Activated B cell treated with CpG ODN at 0.5 μM for 24 hours (primary cell): Measurements from ENCODE around the gene ULBP1. TPM values are rescaled to one million over a fixed set of nuclear protein-coding genes. Genes with fewer than 3 reads are reported as not detected.
"Not testable (repeated sequence)": the region's sequence is repeated elsewhere in the genome, so short reads cannot be mapped to it uniquely, and the experiment has no call there.

Experiments used
- ATAC-seq: fragments of 200-7000 bp; cut with Tn5 transposase; one replicate; pipeline ENCODE4 v1.10.0; 2021; ENCODE audit warnings: low read depth, mild to moderate bottlenecking, moderate library complexity
- CTCF ChIA-PET: fragments of 350-600 bp; sonication (Branson Sonifier 250); formaldehyde crosslinking; loops from one replicate; lab custom pipeline; 2021; ENCODE audit warnings: antibody characterized with exemption; lab: Charles Lee
- POLR2A ChIA-PET: fragments of 350-600 bp; sonication (Branson Sonifier 250); formaldehyde crosslinking; loops from one replicate; lab custom pipeline; 2021; ENCODE audit warnings: antibody characterized with exemption; lab: Charles Lee
- DNase-seq: peaks from one replicate; pipeline ENCODE4 v3.0.0; 2022
- H3K27ac Mint-ChIP-seq: one replicate; pipeline ENCODE4 v1.8.0; 2020; ENCODE audit warnings: mixed read lengths
- H3K27me3 Mint-ChIP-seq: one replicate; pipeline ENCODE4 v1.8.0; 2021; ENCODE audit warnings: mixed read lengths
- H3K36me3 Mint-ChIP-seq: one replicate; pipeline ENCODE4 v1.8.0; 2021; ENCODE audit warnings: low read depth, mixed read lengths
- H3K4me1 Mint-ChIP-seq: one replicate; pipeline ENCODE4 v1.8.0; 2021; ENCODE audit warnings: mixed read lengths
- H3K4me3 Mint-ChIP-seq: one replicate; pipeline ENCODE4 v1.8.0; 2020; ENCODE audit warnings: mild to moderate bottlenecking, mixed read lengths
- H3K9me3 Mint-ChIP-seq: one replicate; pipeline ENCODE4 v1.8.0; 2020; ENCODE audit warnings: mixed read lengths
- CTCF ChIP-seq: fragments of 200-600 bp; IDR thresholded peaks from one replicate; pipeline ENCODE4 v1.8.0; 2022; ENCODE audit warnings: antibody characterized with exemption, mild to moderate bottlenecking
- intact Hi-C: fragments of 100-400 bp; cut with micrococcal nuclease; formaldehyde crosslinking; loops from one replicate; pipeline ENCODE4 v1.15.1; 2024
- total RNA-seq: library from RNA; stranded (reverse); gene quantifications from 2 replicates; pipeline ENCODE4 v1.2.3, GENCODE V29; 2022

ULBP1 gene
- total RNA-seq, 1 donor from 2014 or later: 2.2 TPM

DNA sequence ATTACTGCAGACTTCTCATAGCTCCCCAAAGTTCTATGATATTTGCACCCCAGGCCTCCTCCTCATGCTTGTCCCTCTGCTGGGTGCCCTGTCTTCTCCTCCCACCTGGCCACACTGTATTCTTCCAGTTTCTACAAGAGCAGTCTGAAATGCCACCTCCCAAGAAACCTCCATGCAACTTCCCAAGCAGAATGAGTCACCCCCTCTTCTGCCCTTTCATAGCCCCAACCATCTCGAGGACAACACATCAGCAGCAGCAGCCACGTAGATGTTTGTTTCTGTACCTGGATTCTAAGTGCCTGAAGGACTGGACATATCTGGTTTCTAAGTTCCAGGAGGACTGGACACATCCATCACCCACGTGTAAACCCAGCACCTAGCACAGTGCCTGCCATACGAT is 28.5 kb upstream of the ULBP1 start:
- ChIA-PET POLR2A (interaction anchor here (0.7 kb wide), 1 partner anchor 80 kb away, joined by 4 read pairs; no protein-coding TSS in a partner anchor), CTCF (interaction anchor here (0.6 to 2.8 kb wide), 3 partner anchors 10 to 84 kb away, joined by 3 to 27 read pairs (median 3); no protein-coding TSS in a partner anchor)
- intact Hi-C loops: loop anchor here (2.0 to 5.0 kb wide), 5 partner anchors 100 to 880 kb away; no protein-coding TSS in a partner anchor
- DNase-seq (no peak), ATAC-seq (no peak)
- Mint-ChIP-seq H3K4me1 (peaks cover 27% of the 10 kb centered on the region), H3K27ac (peak overlapping the region; percentile 25), H3K4me3 (no peak overlapping the region), H3K27me3 (peaks cover 72% of the 10 kb centered on the region), H3K36me3 (no peaks in the 10 kb centered on the region), H3K9me3 (no peaks in the 10 kb centered on the region)
- TF ChIP-seq CTCF: no peak

- DNase-seq (no peak), ATAC-seq (no peak)
- Mint-ChIP-seq H3K9me3 (no peaks in the 10 kb centered on the region), H3K27me3 (peaks cover 72% of the 10 kb centered on the region), H3K36me3 (no peaks in the 10 kb centered on the region), H3K4me1 (peaks cover 31% of the 10 kb centered on the region), H3K4me3 (no peak overlapping the region), H3K27ac (no peak overlapping the region)
- intact Hi-C loops: loop anchor here (2.0 to 5.0 kb wide), 5 partner anchors 101 to 879 kb away; no protein-coding TSS in a partner anchor
- ChIA-PET CTCF (interaction anchor here (2.8 kb wide), 1 partner anchor 82 kb away, joined by 27 read pairs; no protein-coding TSS in a partner anchor), POLR2A (interaction anchor here (0.7 kb wide), 1 partner anchor 80 kb away, joined by 4 read pairs; no protein-coding TSS in a partner anchor)
- no peak for TF ChIP-seq CTCF
Measured at GRCh38 chr6:149935668-149936067, 28.1 kb upstream of the ULBP1 start.

GRCh38 chr6:149936743-149937142 is 27.0 kb upstream of the ULBP1 start:
- CTCF ChIA-PET: interaction anchor here (2.8 kb wide), 1 partner anchor 80 kb away, joined by 27 read pairs; no protein-coding TSS in a partner anchor
- no peaks in the 10 kb centered on the region for H3K9me3 Mint-ChIP-seq

GRCh38 chr6:149938013-149938570 is 25.7 kb upstream of the ULBP1 start:
- Mint-ChIP-seq H3K4me1 (peaks cover 47% of the 10 kb centered on the region), H3K4me3 (peak overlapping the region; percentile 82), H3K27me3 (peaks cover 71% of the 10 kb centered on the region), H3K27ac (peak overlapping the region; percentile 86)
- DNase-seq, H3K9me3 Mint-ChIP-seq, H3K36me3 Mint-ChIP-seq: not testable (repeated sequence)
- peak; percentile 12 for ATAC-seq
- CTCF ChIA-PET: interaction anchor here (0.6 to 1.1 kb wide), 2 partner anchors 69 to 79 kb away, joined by 3 to 4 read pairs; no protein-coding TSS in a partner anchor
- intact Hi-C loops: loop anchor here (1.0 to 5.0 kb wide), 5 partner anchors 53 to 684 kb away; no protein-coding TSS in a partner anchor
- POLR2A ChIA-PET: interaction anchor here (1.0 to 1.4 kb wide), 3 partner anchors 23 to 69 kb away, joined by 3 read pairs; partner anchors contain the start of gene ULBP1

More at GRCh38 chr6:149936743-149937142, 27.0 kb upstream of the ULBP1 start:
- Mint-ChIP-seq H3K4me1 (peaks cover 39% of the 10 kb centered on the region), H3K36me3 (peaks cover 2% of the 10 kb centered on the region), H3K27ac (peak overlapping the region; percentile 31), H3K4me3 (peak overlapping the region; percentile 5), H3K27me3 (peaks cover 68% of the 10 kb centered on the region)
- ATAC-seq (no peak), DNase-seq (no peak)
- intact Hi-C loops: loop anchor here (5.0 kb wide), 2 partner anchors 469 to 686 kb away; no protein-coding TSS in a partner anchor
- POLR2A ChIA-PET: no interaction called here
- no peak for TF ChIP-seq CTCF

GRCh38 chr6:149938571-149939355 is 25.0 kb upstream of the ULBP1 start:
- Mint-ChIP-seq H3K36me3 (peaks cover 2% of the 10 kb centered on the region), H3K4me3 (peak overlapping the region; percentile 82), H3K27me3 (peaks cover 67% of the 10 kb centered on the region), H3K27ac (peak overlapping the region; percentile 86), H3K4me1 (peaks cover 47% of the 10 kb centered on the region), H3K9me3 (no peaks in the 10 kb centered on the region)
- ChIA-PET POLR2A (interaction anchor here (0.9 to 1.4 kb wide), 4 partner anchors 23 to 69 kb away, joined by 3 read pairs; partner anchors contain the start of gene ULBP1), CTCF (interaction anchor here (0.6 to 1.3 kb wide), 2 partner anchors 68 to 78 kb away, joined by 3 to 4 read pairs (median 3); no protein-coding TSS in a partner anchor)
- no peak for TF ChIP-seq CTCF
- intact Hi-C loops: loop anchor here (1.0 to 5.0 kb wide), 6 partner anchors 25 to 684 kb away; partner anchors contain the start of gene ULBP1
- DNase-seq (peak; percentile 69), ATAC-seq (peak; percentile 61)
